Measurements from ENCODE around the gene ABCD1. TPM values are rescaled to one million over a fixed set of nuclear protein-coding genes. Genes with fewer than 3 reads are reported as not detected.

Gene ABCD1
- total and polyA plus RNA-seq, 10 of the 15 experiments (the other 5 are each of a cell fraction or from before 2014, with no cell fraction given): 0.13 to 6.5 (median 1.4) TPM

GRCh38 chrX:153765138-153766079, 40.8 kb downstream of the ABCD1 start (continued):
- TF ChIP-seq, protein P1, sequence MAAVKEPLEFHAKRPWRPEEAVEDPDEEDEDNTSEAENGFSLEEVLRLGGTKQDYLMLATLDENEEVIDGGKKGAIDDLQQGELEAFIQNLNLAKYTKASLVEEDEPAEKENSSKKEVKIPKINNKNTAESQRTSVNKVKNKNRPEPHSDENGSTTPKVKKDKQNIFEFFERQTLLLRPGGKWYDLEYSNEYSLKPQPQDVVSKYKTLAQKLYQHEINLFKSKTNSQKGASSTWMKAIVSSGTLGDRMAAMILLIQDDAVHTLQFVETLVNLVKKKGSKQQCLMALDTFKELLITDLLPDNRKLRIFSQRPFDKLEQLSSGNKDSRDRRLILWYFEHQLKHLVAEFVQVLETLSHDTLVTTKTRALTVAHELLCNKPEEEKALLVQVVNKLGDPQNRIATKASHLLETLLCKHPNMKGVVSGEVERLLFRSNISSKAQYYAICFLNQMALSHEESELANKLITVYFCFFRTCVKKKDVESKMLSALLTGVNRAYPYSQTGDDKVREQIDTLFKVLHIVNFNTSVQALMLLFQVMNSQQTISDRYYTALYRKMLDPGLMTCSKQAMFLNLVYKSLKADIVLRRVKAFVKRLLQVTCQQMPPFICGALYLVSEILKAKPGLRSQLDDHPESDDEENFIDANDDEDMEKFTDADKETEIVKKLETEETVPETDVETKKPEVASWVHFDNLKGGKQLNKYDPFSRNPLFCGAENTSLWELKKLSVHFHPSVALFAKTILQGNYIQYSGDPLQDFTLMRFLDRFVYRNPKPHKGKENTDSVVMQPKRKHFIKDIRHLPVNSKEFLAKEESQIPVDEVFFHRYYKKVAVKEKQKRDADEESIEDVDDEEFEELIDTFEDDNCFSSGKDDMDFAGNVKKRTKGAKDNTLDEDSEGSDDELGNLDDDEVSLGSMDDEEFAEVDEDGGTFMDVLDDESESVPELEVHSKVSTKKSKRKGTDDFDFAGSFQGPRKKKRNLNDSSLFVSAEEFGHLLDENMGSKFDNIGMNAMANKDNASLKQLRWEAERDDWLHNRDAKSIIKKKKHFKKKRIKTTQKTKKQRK (IDR thresholded peaks at IDR 0.05; ENCODE audit: low read depth, low read length): no peak
- no peak for TF ChIP-seq NRF1 (conservative IDR thresholded peaks at IDR 0.05; ENCODE audit: low read depth, low read length)
- no peak for TF ChIP-seq TARDBP (IDR thresholded peaks at IDR 0.05; ENCODE audit: borderline replicate concordance)
- TF ChIP-seq ZZZ3 (IDR thresholded peaks at IDR 0.05; ENCODE audit: control insufficient read depth, insufficient read length, low read depth): no peak
- no peak for TF ChIP-seq CHD2 (IDR thresholded peaks at IDR 0.05; ENCODE audit: borderline replicate concordance, low read depth, low read length)

DNA sequence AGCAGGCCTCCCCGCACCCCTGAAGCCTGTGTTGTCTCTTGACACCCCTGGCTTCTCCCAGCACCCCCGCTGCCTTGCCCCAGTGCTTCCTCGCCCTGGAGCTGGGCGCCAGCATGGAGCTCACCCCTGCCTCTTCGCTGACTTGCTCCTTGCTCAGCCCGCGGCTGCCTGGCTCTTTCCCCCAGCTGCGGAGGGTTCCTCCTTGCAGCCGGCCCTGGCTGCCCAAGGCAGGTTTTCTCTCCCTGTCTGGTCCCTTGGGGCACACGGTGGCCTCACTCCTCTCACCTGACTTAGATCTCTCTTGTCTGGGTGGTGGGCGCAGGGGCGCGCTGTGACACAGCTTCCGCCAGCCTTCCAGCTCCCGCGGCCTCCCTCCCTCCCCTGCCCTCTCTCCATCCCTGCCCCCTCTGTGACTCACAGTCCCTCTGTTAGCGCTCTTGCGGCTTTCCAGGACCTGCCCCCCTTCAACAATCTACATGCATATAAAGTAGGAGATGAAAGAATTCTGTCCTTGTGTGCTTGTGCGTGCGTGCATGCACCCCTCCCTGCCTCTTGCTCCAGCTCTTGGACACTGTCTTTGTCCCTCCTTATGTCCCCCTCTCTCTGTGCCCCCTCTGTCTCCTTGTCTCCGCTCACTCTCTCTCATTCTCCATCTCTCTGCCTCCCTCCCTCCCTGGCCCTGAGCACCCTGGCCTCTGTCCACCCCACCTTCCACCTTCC, 41.6 kb downstream of the ABCD1 start:
- no peaks in the 10 kb centered on the region for H3K4me1 ChIP-seq (ENCODE audit: control insufficient read depth, insufficient read depth, low read length)
- H3K27me3 ChIP-seq (replicated peaks in 1 of 2; ENCODE audit: control insufficient read depth in 2 of 2, insufficient read depth in 2 of 2, low read length in 1 of 2): no peaks in the 10 kb centered on the region
- no peaks in the 10 kb centered on the region for H3K79me2 ChIP-seq (ENCODE audit: control insufficient read depth, insufficient read depth, low read length)
- in situ Hi-C loops (cut with MboI) (no loop called here), intact Hi-C loops (cut with micrococcal nuclease; ENCODE audit: unreplicated experiment) (no loop called here)
- RAD21 ChIA-PET (ENCODE audit: unreplicated experiment): interaction anchor here (0.7 kb wide), 1 partner anchor 181 kb away, joined by 3 read pairs; no protein-coding TSS in a partner anchor
- SMC1A ChIA-PET (ENCODE audit: uncharacterized antibody, unreplicated experiment): no interaction called here
- no peaks in the 10 kb centered on the region for H4K20me1 ChIP-seq (ENCODE audit: control insufficient read depth, insufficient read depth)
- no peak overlapping the region for H3K27ac ChIP-seq (ENCODE audit: control insufficient read depth, insufficient read depth)
- BruUV-seq (replicated peaks): no TSS peak
- no peak overlapping the region for H3K9ac ChIP-seq (ENCODE audit: control insufficient read depth, insufficient read depth, low read length)
- DNase-seq (ENCODE audit: low read depth, low spot score) (no peak), FAIRE-seq (no peak), ATAC-seq (no peak; the same call in 2 of the 3 replicates)
- no peak overlapping the region for H3K4me3 ChIP-seq
- no peak overlapping the region for H3K4me2 ChIP-seq (ENCODE audit: control insufficient read depth, insufficient read depth)
- POLR2A ChIA-PET: no interaction called here
- no peaks in the 10 kb centered on the region; the same call in 2 of the 3 replicates for H3K9me3 ChIP-seq (replicated peaks; ENCODE audit: control insufficient read depth, insufficient read depth, low read length)
- 38% methylated on average over 13 of the region's 21 CpGs for WGBS (ENCODE audit: insufficient coverage, insufficient replicate concordance, low lambda C conversion rate, missing lambda C conversion rate)
- peak; percentile 37 for TF ChIP-seq MEF2B (IDR thresholded peaks at IDR 0.05; ENCODE audit: partially characterized antibody, poor library complexity, severe bottlenecking)
- no peak for TF ChIP-seq TCF12 (IDR thresholded peaks at IDR 0.05; ENCODE audit: low read depth, low read length)
- H2AFZ ChIP-seq (ENCODE audit: control insufficient read depth, low read depth, low read length): no peak overlapping the region
- H3K36me3 ChIP-seq (ENCODE audit: control insufficient read depth in 2 of 2, insufficient read depth in 2 of 2, low read length in 1 of 2): no peaks in the 10 kb centered on the region
- CTCF ChIA-PET: interaction anchor here (0.6 to 1.0 kb wide), 3 partner anchors 98 to 200 kb away, joined by 4 read pairs; no protein-coding TSS in a partner anchor
